CD1c-positive myeloid dendritic cell (primary cell): Measurements from ENCODE around the gene RASGEF1C.

ENCODE experiments used
- DNase-seq: peaks from one replicate; pipeline ENCODE4 v3.0.0-alpha.2; 2016; ENCODE audit errors: extremely low spot score

Gene RASGEF1C

GRCh38 chr5:180052211-180052818, 156.7 kb downstream of the RASGEF1C start:
- no peak for DNase-seq
